ENCODE data around the gene DNAI1.

DNAI1 gene

DNA sequence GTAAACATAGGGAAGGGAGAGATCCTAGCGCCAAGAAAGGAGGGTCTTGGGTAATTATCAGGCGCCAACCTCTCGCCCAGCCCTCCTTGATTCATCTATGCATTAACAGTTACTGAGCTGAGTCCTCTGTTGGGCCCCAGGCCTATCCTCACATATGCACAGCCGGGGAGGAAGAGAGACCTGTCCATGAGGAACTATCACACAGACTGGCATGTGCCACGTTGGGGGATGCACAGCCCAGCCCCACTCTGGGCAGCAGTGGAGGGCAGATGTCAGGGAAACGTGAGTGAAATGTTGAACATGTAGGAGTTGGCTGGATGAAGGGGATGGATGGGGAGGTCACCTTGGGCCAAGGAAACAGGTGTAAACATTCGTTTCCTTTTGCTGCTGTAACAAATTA is 82.9 kb downstream of the DNAI1 start:
- no peak overlapping the region for H3K27ac Mint-ChIP-seq
- H3K4me1 Mint-ChIP-seq: no peaks in the 10 kb centered on the region
- no peaks in the 10 kb centered on the region for H3K36me3 Mint-ChIP-seq
- H3K9me3 Mint-ChIP-seq: no peaks in the 10 kb centered on the region
- no peak overlapping the region for H3K4me3 Mint-ChIP-seq
- peaks cover 41 to 52% of the 10 kb centered on the region in 2 donors for H3K27me3 Mint-ChIP-seq
- DNase-seq (no peak), ATAC-seq (replicated peaks) (no peak)

GRCh38 chr9:34544035-34544434 is 85.4 kb downstream of the DNAI1 start:
- no peaks in the 10 kb centered on the region for H3K9me3 Mint-ChIP-seq
- H3K4me1 Mint-ChIP-seq: no peaks in the 10 kb centered on the region
- no peaks in the 10 kb centered on the region for H3K36me3 Mint-ChIP-seq
- no peak overlapping the region for H3K4me3 Mint-ChIP-seq
- H3K27me3 Mint-ChIP-seq: peaks cover 50 to 59% of the 10 kb centered on the region in 2 donors
- ATAC-seq (replicated peaks) (no peak), DNase-seq (no peak)
- no peak overlapping the region for H3K27ac Mint-ChIP-seq

- H3K27me3 Mint-ChIP-seq: peaks cover 42 to 58% of the 10 kb centered on the region in 2 donors
- DNase-seq (no peak), ATAC-seq (replicated peaks) (no peak)
- no peaks in the 10 kb centered on the region for H3K4me1 Mint-ChIP-seq
- no peak overlapping the region for H3K4me3 Mint-ChIP-seq
- no peaks in the 10 kb centered on the region for H3K36me3 Mint-ChIP-seq
- no peaks in the 10 kb centered on the region for H3K9me3 Mint-ChIP-seq
- no peak overlapping the region for H3K27ac Mint-ChIP-seq
Measured at GRCh38 chr9:34545497-34545896, 86.9 kb downstream of the DNAI1 start.

- no peak for ATAC-seq (replicated peaks)
- Mint-ChIP-seq H3K9me3 (no peaks in the 10 kb centered on the region), H3K27me3 (peaks cover 39 to 59% of the 10 kb centered on the region in 2 donors), H3K4me3 (no peak overlapping the region), H3K27ac (peak overlapping the region; percentile 10), H3K36me3 (no peaks in the 10 kb centered on the region), H3K4me1 (no peaks in the 10 kb centered on the region)
- no peak for DNase-seq
Measured at GRCh38 chr9:34546102-34546833, 87.7 kb downstream of the DNAI1 start.

GRCh38 chr9:34546834-34547827 is 88.5 kb downstream of the DNAI1 start:
- no peak overlapping the region for H3K27ac Mint-ChIP-seq
- peak; percentile 36 for DNase-seq

GRCh38 chr9:34547960-34548611 is 89.5 kb downstream of the DNAI1 start:
- Mint-ChIP-seq H3K4me1 (no peaks in the 10 kb centered on the region), H3K9me3 (no peaks in the 10 kb centered on the region), H3K27ac (no peak overlapping the region), H3K36me3 (no peaks in the 10 kb centered on the region), H3K4me3 (no peak overlapping the region), H3K27me3 (peaks cover 38 to 66% of the 10 kb centered on the region in 2 donors)
- DNase-seq: peak; percentile 17
- peak; percentile 62 to 67 for ATAC-seq (replicated peaks)

More at GRCh38 chr9:34546834-34547827, 88.5 kb downstream of the DNAI1 start:
- Mint-ChIP-seq H3K36me3 (no peaks in the 10 kb centered on the region), H3K27me3 (peaks cover 35 to 64% of the 10 kb centered on the region in 2 donors), H3K9me3 (no peaks in the 10 kb centered on the region), H3K4me3 (no peak overlapping the region), H3K4me1 (no peaks in the 10 kb centered on the region)
- ATAC-seq (replicated peaks): peak; percentile 72 to 90

GRCh38 chr9:34549407-34549732 is 90.8 kb downstream of the DNAI1 start:
- Mint-ChIP-seq H3K4me1 (peaks cover 0 to under 1% of the 10 kb centered on the region in 2 donors), H3K27me3 (peaks cover 42 to 71% of the 10 kb centered on the region in 2 donors), H3K9me3 (no peaks in the 10 kb centered on the region), H3K36me3 (no peaks in the 10 kb centered on the region), H3K4me3 (no peak overlapping the region), H3K27ac (no peak overlapping the region)
- ATAC-seq (replicated peaks) (no peak), DNase-seq (no peak)

- Mint-ChIP-seq H3K27ac (no peak overlapping the region), H3K36me3 (no peaks in the 10 kb centered on the region), H3K4me1 (peaks cover 2 to 6% of the 10 kb centered on the region in 2 donors), H3K4me3 (no peak overlapping the region), H3K27me3 (peaks cover 44 to 71% of the 10 kb centered on the region in 2 donors), H3K9me3 (no peaks in the 10 kb centered on the region)
- ATAC-seq (replicated peaks) (no peak), DNase-seq (no peak)
Measured at GRCh38 chr9:34550016-34550680, 91.5 kb downstream of the DNAI1 start.

DNA sequence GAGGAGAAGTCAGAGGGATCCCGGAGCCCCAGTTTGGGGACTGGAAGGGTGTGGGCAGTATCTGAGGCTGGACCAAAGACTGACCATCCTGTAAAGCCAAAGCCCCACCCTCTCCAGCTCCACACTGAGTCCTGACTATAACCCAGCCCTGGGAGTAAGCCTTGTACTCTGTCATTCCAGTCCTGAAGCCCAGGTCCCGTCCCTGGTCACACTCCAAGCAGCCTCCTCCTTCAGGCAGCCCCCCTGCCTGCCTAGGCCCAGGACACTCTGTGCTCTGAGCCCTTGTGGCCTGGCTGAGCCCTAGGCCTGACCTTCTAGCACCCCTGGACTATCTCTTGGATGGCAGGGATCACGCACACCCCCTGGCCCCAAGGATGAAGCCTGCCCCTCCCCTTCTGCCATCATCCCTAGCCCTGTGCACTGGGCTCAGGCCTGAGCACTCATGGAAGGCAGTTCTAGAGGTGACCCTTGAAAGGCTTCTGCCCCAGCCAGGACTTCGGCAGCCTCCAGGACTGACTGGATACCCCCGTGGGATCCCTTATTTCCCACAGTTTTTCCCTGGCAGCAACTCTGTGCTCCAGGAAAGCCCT is 92.2 kb downstream of the DNAI1 start:
- H3K9me3 Mint-ChIP-seq: no peaks in the 10 kb centered on the region
- H3K27me3 Mint-ChIP-seq: peaks cover 44 to 69% of the 10 kb centered on the region in 2 donors
- no peak for DNase-seq
- H3K4me1 Mint-ChIP-seq: peaks cover 2 to 6% of the 10 kb centered on the region in 2 donors
- no peaks in the 10 kb centered on the region for H3K36me3 Mint-ChIP-seq
- ATAC-seq (replicated peaks): no peak
- H3K4me3 Mint-ChIP-seq: no peak overlapping the region
- H3K27ac Mint-ChIP-seq: no peak overlapping the region

GRCh38 chr9:34551751-34552605 is 93.4 kb downstream of the DNAI1 start:
- peaks cover 45 to 68% of the 10 kb centered on the region in 2 donors for H3K27me3 Mint-ChIP-seq
- no peaks in the 10 kb centered on the region for H3K9me3 Mint-ChIP-seq
- no peak overlapping the region for H3K4me3 Mint-ChIP-seq
- no peaks in the 10 kb centered on the region for H3K36me3 Mint-ChIP-seq
- H3K4me1 Mint-ChIP-seq: peaks cover 2 to 6% of the 10 kb centered on the region in 2 donors
- no peak overlapping the region for H3K27ac Mint-ChIP-seq
- DNase-seq: no peak
- ATAC-seq (replicated peaks): no peak

DNA sequence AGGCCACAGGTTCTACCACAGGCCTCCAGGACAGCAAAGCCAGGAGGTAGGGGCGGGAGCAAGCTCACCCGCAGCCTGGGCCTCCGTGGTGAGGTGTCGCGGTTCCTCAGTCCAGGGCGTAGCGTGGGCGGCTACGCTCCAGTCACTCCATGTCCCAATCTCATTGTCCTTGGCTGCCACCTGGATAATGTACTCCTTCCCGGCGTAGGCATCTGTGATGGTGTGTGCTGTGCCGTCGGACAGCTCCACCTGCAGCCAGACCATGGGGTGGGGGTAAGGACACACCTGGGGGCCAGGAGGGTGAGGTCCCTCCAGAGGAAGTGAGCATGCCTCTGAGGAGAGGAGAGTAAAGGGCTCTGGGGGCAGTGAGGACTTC is 94.0 kb downstream of the DNAI1 start:
- no peak for ATAC-seq (replicated peaks)
- no peaks in the 10 kb centered on the region for H3K36me3 Mint-ChIP-seq
- peaks cover 44 to 65% of the 10 kb centered on the region in 2 donors for H3K27me3 Mint-ChIP-seq
- DNase-seq: no peak
- no peak overlapping the region for H3K27ac Mint-ChIP-seq
- H3K9me3 Mint-ChIP-seq: no peaks in the 10 kb centered on the region
- peaks cover 2 to 6% of the 10 kb centered on the region in 2 donors for H3K4me1 Mint-ChIP-seq
- H3K4me3 Mint-ChIP-seq: no peak overlapping the region

GRCh38 chr9:34552986-34553385 is 94.4 kb downstream of the DNAI1 start:
- Mint-ChIP-seq H3K9me3 (no peaks in the 10 kb centered on the region), H3K27me3 (peaks cover 44 to 65% of the 10 kb centered on the region in 2 donors), H3K36me3 (no peaks in the 10 kb centered on the region), H3K4me1 (peaks cover 2 to 6% of the 10 kb centered on the region in 2 donors), H3K27ac (no peak overlapping the region), H3K4me3 (no peak overlapping the region)
- no peak for ATAC-seq (replicated peaks)
- no peak for DNase-seq

DNA sequence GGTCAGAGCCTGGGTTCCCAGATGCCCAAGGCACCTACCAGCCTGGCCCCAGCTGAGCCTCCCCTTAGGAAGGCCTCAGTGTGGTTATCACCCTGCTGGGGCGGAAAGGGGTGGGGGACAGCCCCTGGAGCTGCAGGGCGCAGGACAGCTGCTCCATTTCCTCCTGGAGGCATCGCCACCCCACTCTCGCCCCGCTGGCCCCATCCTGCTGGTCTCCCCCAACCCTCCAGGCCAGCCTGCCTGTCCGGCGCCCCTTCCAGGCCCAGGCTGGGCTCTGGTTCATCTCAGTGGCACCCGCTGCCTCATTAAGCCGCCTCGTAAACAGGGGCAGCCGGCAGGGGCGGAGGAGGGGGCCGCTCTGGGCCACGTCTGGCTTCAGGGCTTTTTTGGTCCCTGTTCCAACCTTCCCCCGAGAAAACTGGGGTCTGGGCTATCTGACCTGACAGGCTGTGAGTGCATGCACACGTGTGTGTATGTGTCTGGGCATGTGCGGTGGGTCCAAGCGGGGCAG is 95.0 kb downstream of the DNAI1 start:
- H3K4me3 Mint-ChIP-seq: no peak overlapping the region
- H3K27ac Mint-ChIP-seq: no peak overlapping the region
- H3K9me3 Mint-ChIP-seq: no peaks in the 10 kb centered on the region
- H3K27me3 Mint-ChIP-seq: peaks cover 38 to 65% of the 10 kb centered on the region in 2 donors
- H3K4me1 Mint-ChIP-seq: peaks cover 2 to 6% of the 10 kb centered on the region in 2 donors
- DNase-seq: no peak
- ATAC-seq (replicated peaks): no peak
- H3K36me3 Mint-ChIP-seq: no peaks in the 10 kb centered on the region
